Keratinocyte (primary cell): ENCODE data around the gene GPC5. TPM values are rescaled to one million over a fixed set of nuclear protein-coding genes. Genes with fewer than 3 reads are reported as not detected.

ENCODE experiments used
- DNase-seq: peaks from one replicate; pipeline ENCODE4 v3.0.0-alpha.2; 2011; ENCODE audit warnings: low read depth, missing footprints, low spot score
- FAIRE-seq: peaks from 2 replicates; lab custom pipeline; 2011; peaks lifted over from hg19 to GRCh38; lab: Jason Lieb, UNC
- H2AFZ ChIP-seq: 2 replicates; pipeline ENCODE4 v1.6.0; 2012; ENCODE audit warnings: low read length, control low read depth, inconsistent platforms; ENCODE audit not compliant: control insufficient read depth
- H3K27ac ChIP-seq: 2 replicates; pipeline ENCODE4 v1.5.1; 2011; ENCODE audit warnings: low read length; ENCODE audit not compliant: control insufficient read depth, insufficient read depth
- H3K27me3 ChIP-seq: 3 replicates; pipeline ENCODE4 v1.6.0; 2011; ENCODE audit warnings: low read length; ENCODE audit not compliant: control insufficient read depth, insufficient read depth; ENCODE audit errors: extremely low read depth
- H3K36me3 ChIP-seq, 2 experiments: 2 replicates in 1 of 2; 3 replicates in 1 of 2; pipeline ENCODE4 v1.5.1; 2011; ENCODE audit warnings: low read length in 2 of 2, mild to moderate bottlenecking in 1 of 2; ENCODE audit not compliant: control insufficient read depth in 2 of 2, insufficient read depth in 2 of 2; ENCODE audit errors: extremely low read depth in 1 of 2
- H3K4me1 ChIP-seq: 3 replicates; pipeline ENCODE4 v1.5.1; 2011; ENCODE audit warnings: low read length; ENCODE audit not compliant: control insufficient read depth, insufficient read depth; ENCODE audit errors: extremely low read depth
- H3K4me2 ChIP-seq: 3 replicates; pipeline ENCODE4 v1.6.0; 2011; ENCODE audit warnings: low read depth, low read length; ENCODE audit not compliant: control insufficient read depth, insufficient read depth; ENCODE audit errors: extremely low read depth
- H3K4me3 ChIP-seq, 3 experiments: fragments of 200-600 bp in 1 of 3; sonication (generic) in 1 of 3; 2 replicates in 2 of 3; 3 replicates in 1 of 3; pipeline ENCODE4 v1.5.1; 2011 to 2016; ENCODE audit warnings: low read length in 3 of 3, mild to moderate bottlenecking in 3 of 3, control low read depth in 2 of 3, inconsistent platforms in 1 of 3, low read depth in 1 of 3, mixed read lengths in 1 of 3, mixed run types in 1 of 3, moderate library complexity in 1 of 3; ENCODE audit not compliant: control insufficient read depth in 2 of 3, insufficient read depth in 2 of 3; ENCODE audit errors: extremely low read depth in 1 of 3
- H3K79me2 ChIP-seq: 2 replicates; pipeline ENCODE4 v1.6.0; 2012; ENCODE audit warnings: low read length; ENCODE audit not compliant: control insufficient read depth, insufficient read depth
- H3K9ac ChIP-seq: 3 replicates; pipeline ENCODE4 v1.6.0; 2011; ENCODE audit warnings: low read length; ENCODE audit not compliant: control insufficient read depth, insufficient read depth; ENCODE audit errors: extremely low read depth
- H3K9me1 ChIP-seq: 3 replicates; pipeline ENCODE4 v1.6.0; 2011; ENCODE audit warnings: low read length; ENCODE audit not compliant: control insufficient read depth, insufficient read depth; ENCODE audit errors: extremely low read depth
- H3K9me3 ChIP-seq: 2 replicates; pipeline ENCODE4 v1.5.1; 2012; ENCODE audit warnings: low read depth, low read length; ENCODE audit not compliant: control insufficient read depth
- H4K20me1 ChIP-seq: 3 replicates; pipeline ENCODE4 v1.6.0; 2011; ENCODE audit warnings: low read length; ENCODE audit not compliant: control insufficient read depth, insufficient read depth; ENCODE audit errors: extremely low read depth
- CTCF ChIP-seq, 3 experiments: IDR thresholded peaks in 1 of 3; conservative IDR thresholded peaks in 1 of 3; optimal IDR thresholded peaks in 1 of 3; 2 replicates in 2 of 3; 3 replicates in 1 of 3; pipeline versions ENCODE3 to v1.5.1; 2011; ENCODE audit warnings: low read length in 3 of 3, mild to moderate bottlenecking in 3 of 3, moderate library complexity in 2 of 3, control low read depth in 1 of 3, inconsistent platforms in 1 of 3; ENCODE audit not compliant: insufficient read depth in 2 of 3; ENCODE audit errors: extremely low read depth in 1 of 3
- EZH2 ChIP-seq: IDR thresholded peaks from one replicate; pipeline ENCODE4 v1.6.1; 2012; ENCODE audit warnings: inconsistent platforms, mild to moderate bottlenecking, low read length, moderate library complexity
- dilution Hi-C: fragments of 300-500 bp; cut with MboI; formaldehyde crosslinking; loops from one replicate; pipeline ENCODE4 v1.7.0; 2020; ENCODE audit warnings: low sequenced_read_pairs; ENCODE audit not compliant: extremely low pct_ligation_motif_present
- polyA plus RNA-seq, 5 experiments: library from polyadenylated mRNA; depleted of rRNA in 3 of 5; stranded (reverse) in 3 of 5; stranded (forward) in 1 of 5; unstranded in 1 of 5; fragments of >200 nt; gene quantifications; 1 replicate in 1 of 5; 2 replicates in 3 of 5; 3 replicates in 1 of 5; pipeline versions ENCODE4 v1.2.1 to v1.2.3, GENCODE V29; 2011 to 2012; ENCODE audit warnings: missing spikeins in 2 of 5, low read depth in 1 of 5, low replicate concordance in 1 of 5

Gene GPC5
- polyA plus RNA-seq, 1 donor (not counting 4 experiments of a cell fraction or from before 2014, with no cell fraction given), result 0.10 TPM

DNA sequence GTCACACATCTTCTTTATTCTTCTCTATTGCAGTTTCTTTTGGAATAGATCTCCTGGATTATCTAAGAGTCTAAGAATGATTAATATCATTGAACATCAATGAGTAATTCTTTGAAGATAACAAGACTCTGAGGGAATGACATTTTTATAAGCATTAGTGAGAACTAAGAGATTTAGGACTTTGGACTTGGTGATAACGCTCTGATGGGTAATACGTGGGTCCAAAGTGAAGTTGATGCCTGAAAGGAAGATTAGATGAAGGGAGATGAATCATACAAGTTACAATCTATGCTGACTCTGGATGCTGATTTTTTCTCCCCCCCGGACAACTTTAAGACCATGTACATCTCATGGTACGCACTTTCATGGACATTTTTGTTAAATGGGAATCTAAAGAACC, 364.5 kb downstream of the GPC5 start:
- TF ChIP-seq CTCF (optimal IDR thresholded peaks at IDR 0.05 in 1 of 3, IDR thresholded peaks at IDR 0.05 in 1 of 3, conservative IDR thresholded peaks at IDR 0.05 in 1 of 3; ENCODE audit: extremely low read depth in 1 of 3, insufficient read depth in 2 of 3, low read length in 3 of 3) (no peak), EZH2 (no peak)

GRCh38 chr13:91764527-91764926, 366.1 kb downstream of the GPC5 start:
- Histone ChIP-seq H2AFZ (no peak overlapping the region), H3K79me2 (no peaks in the 10 kb centered on the region), H3K4me3 (no peak overlapping the region), H3K9ac (no peak overlapping the region), H3K27me3 (no peaks in the 10 kb centered on the region), H3K36me3 (no peaks in the 10 kb centered on the region), H3K9me1 (no peaks in the 10 kb centered on the region), H3K27ac (no peak overlapping the region), H3K4me1 (no peaks in the 10 kb centered on the region), H3K4me2 (no peak overlapping the region), H4K20me1 (no peaks in the 10 kb centered on the region), H3K9me3 (no peaks in the 10 kb centered on the region)
- no peak for DNase-seq
- no peak for TF ChIP-seq CTCF (optimal IDR thresholded peaks at IDR 0.05 in 1 of 3, IDR thresholded peaks at IDR 0.05 in 1 of 3, conservative IDR thresholded peaks at IDR 0.05 in 1 of 3; ENCODE audit: extremely low read depth in 1 of 3, insufficient read depth in 2 of 3, low read length in 3 of 3)
- no peak for TF ChIP-seq EZH2
- FAIRE-seq, result no peak
- dilution Hi-C loops, result no loop called here

More for the DNA sequence above, 364.5 kb downstream of the GPC5 start:
- DNase-seq, result no peak
- no peak overlapping the region for H3K4me3 ChIP-seq
- H3K9ac ChIP-seq, result no peak overlapping the region
- H2AFZ ChIP-seq, result no peak overlapping the region
- dilution Hi-C loops, result no loop called here
- H3K27ac ChIP-seq, result no peak overlapping the region
- no peaks in the 10 kb centered on the region for H3K79me2 ChIP-seq
- no peaks in the 10 kb centered on the region for H3K27me3 ChIP-seq
- no peaks in the 10 kb centered on the region for H3K9me3 ChIP-seq
- H3K36me3 ChIP-seq, result no peaks in the 10 kb centered on the region
- H4K20me1 ChIP-seq, result no peaks in the 10 kb centered on the region
- no peaks in the 10 kb centered on the region for H3K4me1 ChIP-seq
- no peaks in the 10 kb centered on the region for H3K9me1 ChIP-seq
- FAIRE-seq, result no peak
- no peak overlapping the region for H3K4me2 ChIP-seq
